GM18909 (cell line): Measurements from ENCODE around the gene HDAC11.

Source experiments
- ATAC-seq: cut with Tn5 transposase; IDR thresholded peaks from one replicate; pipeline ENCODE4 v1.9.1; 2021; ENCODE audit warnings: mild to moderate bottlenecking; ENCODE audit not compliant: unreplicated experiment, poor library complexity

HDAC11 gene

GRCh38 chr3:13538520-13539291, 58.6 kb downstream of the HDAC11 start:
- no peak for ATAC-seq

GRCh38 chr3:13539292-13539638, 59.2 kb downstream of the HDAC11 start:
- no peak for ATAC-seq

GRCh38 chr3:13539671-13540070, 59.6 kb downstream of the HDAC11 start:
- no peak for ATAC-seq

GRCh38 chr3:13540297-13540995, 60.3 kb downstream of the HDAC11 start:
- no peak for ATAC-seq

GRCh38 chr3:13541691-13542090, 61.6 kb downstream of the HDAC11 start:
- no peak for ATAC-seq

GRCh38 chr3:13542142-13542541, 62.0 kb downstream of the HDAC11 start:
- ATAC-seq, result no peak

GRCh38 chr3:13543253-13543652, 63.1 kb downstream of the HDAC11 start:
- no peak for ATAC-seq

GRCh38 chr3:13544293-13544831, 64.3 kb downstream of the HDAC11 start:
- ATAC-seq, result no peak

GRCh38 chr3:13544951-13545651, 65.0 kb downstream of the HDAC11 start:
- ATAC-seq, result no peak

- no peak for ATAC-seq
Observed at GRCh38 chr3:13545952-13546454, 65.9 kb downstream of the HDAC11 start.

GRCh38 chr3:13546667-13547171, 66.6 kb downstream of the HDAC11 start:
- ATAC-seq, result no peak

GRCh38 chr3:13547591-13548371, 67.7 kb downstream of the HDAC11 start:
- ATAC-seq, result no peak

GRCh38 chr3:13548696-13549622, 68.9 kb downstream of the HDAC11 start, which contains the start of gene FBLN2:
TSS of gene FBLN2 (plus strand) at chr3:13549125. CDS start at chr3:13570356, 21,231 bp downstream.
- no peak for ATAC-seq

GRCh38 chr3:13549623-13550422, 69.7 kb downstream of the HDAC11 start:
- ATAC-seq, result no peak

- no peak for ATAC-seq
Observed at GRCh38 chr3:13550423-13550690, 70.3 kb downstream of the HDAC11 start.

GRCh38 chr3:13550791-13551360, 70.8 kb downstream of the HDAC11 start:
- ATAC-seq, result no peak

GRCh38 chr3:13552857-13553652, 72.9 kb downstream of the HDAC11 start:
- no peak for ATAC-seq
